ENCODE results near the gene FNDC3B.

DNA sequence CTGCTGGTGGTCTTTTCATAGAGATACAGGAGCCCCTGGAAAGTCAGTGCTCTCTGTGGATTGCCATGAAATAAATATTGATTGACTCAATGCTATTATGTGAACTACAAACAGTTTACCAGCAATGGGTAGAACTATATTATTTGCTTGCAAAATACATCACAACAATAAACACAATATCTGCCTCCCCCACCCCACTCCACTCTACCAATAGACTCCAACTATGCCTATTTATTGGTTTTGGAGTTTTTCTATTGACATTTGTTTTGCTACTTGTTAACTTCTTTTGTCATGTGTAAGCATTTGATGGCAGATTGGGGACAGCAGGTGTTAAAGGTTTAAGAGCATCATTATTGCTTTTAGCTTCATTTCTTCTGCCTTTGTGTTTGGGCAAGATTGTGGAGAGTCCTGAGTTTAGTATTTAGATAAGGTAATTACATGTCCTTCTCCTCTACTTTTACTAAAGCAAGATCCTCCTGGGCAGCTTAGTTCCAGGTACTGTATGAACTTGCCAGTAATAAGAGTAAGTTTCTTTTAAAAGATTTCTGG is 8.3 kb downstream of the FNDC3B start:
- no peak for TF ChIP-seq CTCF (conservative IDR thresholded peaks at IDR 0.05; ENCODE audit: low read depth, low read length)
- no peak for TF ChIP-seq EZH2phosphoT487 (IDR thresholded peaks at IDR 0.05; ENCODE audit: borderline replicate concordance, low read length)
- no peak for TF ChIP-seq EZH2 (IDR thresholded peaks at IDR 0.05; ENCODE audit: low read length, unreplicated experiment)
